PC-9 (cell line): ENCODE results near the gene C1orf185.

Experiments used
- CTCF ChIP-seq: fragments of 200-600 bp; sonication (generic); conservative IDR thresholded peaks from 2 replicates; pipeline ENCODE4 v1.6.1; 2017; ENCODE audit warnings: mixed run types, antibody characterized with exemption, mild to moderate bottlenecking, moderate library complexity
- EZH2 ChIP-seq: fragments of 200-600 bp; sonication (generic); IDR thresholded peaks from 2 replicates; pipeline ENCODE4 v1.8.0; 2017; ENCODE audit warnings: antibody characterized with exemption, low read depth

- TF ChIP-seq EZH2: no peak
- TF ChIP-seq CTCF: no peak
These were observed 8.4 kb upstream of the C1orf185 start for GRCh38 chr1:51093581-51093980.
